ENCODE data around the gene KRT72.

GRCh38 chr12:52581066-52581465 lies 20.2 kb downstream of the KRT72 start:
- TF ChIP-seq POLR2AphosphoS5 (IDR thresholded peaks at IDR 0.05; ENCODE audit: insufficient read depth in 1 of 2, low read depth in 1 of 2) (no peak), CTCF (IDR thresholded peaks at IDR 0.05) (no peak)

Measured in vagina (tissue), 2 donors.